RWPE1 (cell line): ENCODE results near the gene TSC22D1.

ENCODE experiments used
- CTCF ChIA-PET: fragments of 350-600 bp; sonication (Branson Sonifier 250); formaldehyde crosslinking; extraction: SDS; loops from one replicate; lab custom pipeline; 2021; lab: Yijun Ruan, JAX
- POLR2A ChIA-PET: fragments of 400-600 bp; formaldehyde crosslinking; extraction: SDS; loops from one replicate; lab custom pipeline; 2020; ENCODE audit warnings: antibody characterized with exemption; ENCODE audit not compliant: low non-redundant PET; lab: Yijun Ruan, JAX
- DNase-seq: peaks from one replicate; pipeline ENCODE4 v3.0.0; 2012; ENCODE audit warnings: low spot score
- H3K27ac ChIP-seq: fragments of 450-650 bp; 2 replicates; pipeline ENCODE4 v1.5.1; 2017
- TF ChIP-seq, protein P1 (sequence below): fragments of 450-650 bp; conservative IDR thresholded peaks from 2 replicates; pipeline ENCODE4 v1.5.1; 2017; ENCODE audit warnings: low read depth, mild to moderate bottlenecking

Gene TSC22D1

DNA sequence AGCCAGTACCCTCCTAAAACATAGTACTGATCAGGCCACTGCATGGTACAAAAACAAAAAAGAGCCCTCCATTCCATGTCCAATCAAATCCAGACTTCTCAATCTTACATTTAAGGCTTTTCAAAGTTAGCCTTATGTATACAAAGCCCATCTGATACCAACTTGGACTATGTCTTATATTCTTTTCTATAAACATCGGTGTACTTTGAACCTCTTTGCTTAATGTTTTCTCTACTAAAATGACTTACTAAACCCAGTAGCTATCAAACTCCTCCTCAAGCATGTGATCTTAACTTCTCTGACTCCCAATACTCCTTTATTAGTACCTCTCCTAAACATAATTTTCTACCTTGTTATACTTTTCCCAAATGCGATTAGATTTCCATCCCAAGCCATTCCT, 14.8 kb downstream of the TSC22D1 start:
- TF ChIP-seq, protein P1, sequence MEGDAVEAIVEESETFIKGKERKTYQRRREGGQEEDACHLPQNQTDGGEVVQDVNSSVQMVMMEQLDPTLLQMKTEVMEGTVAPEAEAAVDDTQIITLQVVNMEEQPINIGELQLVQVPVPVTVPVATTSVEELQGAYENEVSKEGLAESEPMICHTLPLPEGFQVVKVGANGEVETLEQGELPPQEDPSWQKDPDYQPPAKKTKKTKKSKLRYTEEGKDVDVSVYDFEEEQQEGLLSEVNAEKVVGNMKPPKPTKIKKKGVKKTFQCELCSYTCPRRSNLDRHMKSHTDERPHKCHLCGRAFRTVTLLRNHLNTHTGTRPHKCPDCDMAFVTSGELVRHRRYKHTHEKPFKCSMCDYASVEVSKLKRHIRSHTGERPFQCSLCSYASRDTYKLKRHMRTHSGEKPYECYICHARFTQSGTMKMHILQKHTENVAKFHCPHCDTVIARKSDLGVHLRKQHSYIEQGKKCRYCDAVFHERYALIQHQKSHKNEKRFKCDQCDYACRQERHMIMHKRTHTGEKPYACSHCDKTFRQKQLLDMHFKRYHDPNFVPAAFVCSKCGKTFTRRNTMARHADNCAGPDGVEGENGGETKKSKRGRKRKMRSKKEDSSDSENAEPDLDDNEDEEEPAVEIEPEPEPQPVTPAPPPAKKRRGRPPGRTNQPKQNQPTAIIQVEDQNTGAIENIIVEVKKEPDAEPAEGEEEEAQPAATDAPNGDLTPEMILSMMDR = no peak
- POLR2A ChIA-PET = no interaction called here
- H3K27ac ChIP-seq = no peak overlapping the region
- DNase-seq = no peak
- CTCF ChIA-PET = interaction anchor here (0.6 kb wide), 1 partner anchor 365 kb away, joined by 3 read pairs; no protein-coding TSS in a partner anchor

DNA sequence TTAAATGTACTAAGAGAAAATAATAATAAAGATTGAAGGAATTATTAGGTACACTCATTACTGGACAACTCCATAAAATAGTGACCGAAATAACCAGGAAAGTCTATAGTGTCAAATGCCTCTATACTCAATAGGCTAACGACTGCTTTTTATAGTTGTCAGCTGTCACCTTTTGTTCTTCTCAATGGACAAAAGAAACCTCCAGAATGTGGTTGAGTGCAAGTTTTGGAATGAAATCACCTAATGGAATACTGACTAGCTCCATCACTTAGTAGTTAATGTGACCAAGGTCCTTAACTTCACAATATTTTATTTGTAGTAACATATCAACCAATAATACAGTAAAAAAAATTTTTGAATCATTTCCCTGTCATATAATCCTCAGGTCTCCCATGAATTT, 18.1 kb downstream of the TSC22D1 start:
- TF ChIP-seq, protein P1 = no peak
- ChIA-PET CTCF (interaction anchor here (0.6 kb wide), 1 partner anchor 297 kb away, joined by 4 read pairs; no protein-coding TSS in a partner anchor), POLR2A (no interaction called here)
- no peak for DNase-seq
- no peak overlapping the region for H3K27ac ChIP-seq

DNA sequence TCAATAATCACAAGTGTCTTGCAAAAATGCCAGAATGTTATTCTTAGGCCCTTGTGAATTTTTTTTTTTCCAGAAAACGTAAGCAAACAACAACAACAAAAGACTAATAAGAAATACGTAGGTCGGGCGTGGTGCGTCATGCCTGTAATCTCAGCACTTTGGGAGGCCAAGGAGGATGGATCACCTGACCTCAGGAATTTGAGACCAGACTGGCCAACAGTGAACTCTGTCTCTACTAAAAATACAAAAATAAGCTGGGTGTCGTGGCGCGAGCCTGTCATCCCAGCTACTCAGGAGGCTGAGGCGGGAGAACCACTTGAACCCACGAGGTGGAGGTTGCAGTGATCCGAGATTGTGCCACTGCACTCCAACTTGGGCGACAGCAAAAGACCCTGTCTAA, 20.9 kb downstream of the TSC22D1 start:
- TF ChIP-seq, protein P1 = no peak
- POLR2A ChIA-PET = no interaction called here
- CTCF ChIA-PET = no interaction called here
- H3K27ac ChIP-seq = no peak overlapping the region
- no peak for DNase-seq

DNA sequence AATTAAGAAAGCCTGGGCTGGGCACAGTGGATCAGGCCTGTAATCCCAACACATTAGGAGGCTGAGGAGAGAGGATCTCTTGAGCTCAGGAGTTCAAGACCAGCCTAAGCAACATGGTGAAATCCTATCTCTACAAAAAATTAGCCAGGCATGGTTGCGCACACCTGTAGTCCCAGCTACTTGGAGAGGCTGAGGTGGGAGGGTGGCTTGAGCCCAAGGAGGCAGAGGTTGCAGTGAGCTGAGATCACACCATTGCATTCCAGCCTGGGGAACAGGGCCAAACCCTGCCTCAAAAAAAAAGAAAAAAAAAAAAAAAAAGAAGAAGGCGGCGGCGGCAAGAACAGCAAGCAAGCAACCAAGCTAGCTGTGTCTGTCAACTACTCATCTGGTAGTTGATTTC, 26.7 kb downstream of the TSC22D1 start:
- no peak for DNase-seq
- TF ChIP-seq, protein P1 = no peak
- ChIA-PET CTCF (no interaction called here), POLR2A (no interaction called here)
- H3K27ac ChIP-seq = no peak overlapping the region

DNA sequence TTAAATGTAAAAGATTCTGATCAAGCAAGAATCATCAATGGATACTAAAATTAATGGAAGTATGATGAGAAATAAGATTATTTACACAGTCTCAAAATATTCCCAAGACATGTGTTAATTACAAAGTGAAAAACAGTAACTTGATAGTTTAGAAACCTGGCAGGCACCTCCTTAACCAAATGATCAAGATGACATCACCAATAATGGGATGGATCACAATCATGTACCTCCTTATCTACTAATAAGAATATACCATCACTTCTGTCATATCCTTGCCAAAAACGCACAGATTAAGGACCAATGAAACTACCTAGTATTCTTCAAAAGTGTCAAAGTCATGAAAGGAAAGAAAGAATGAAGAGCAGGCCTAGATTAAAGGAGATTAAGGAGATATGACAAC, 30.0 kb downstream of the TSC22D1 start:
- TF ChIP-seq, protein P1 = no peak
- H3K27ac ChIP-seq = no peak overlapping the region
- no peak for DNase-seq
- CTCF ChIA-PET = no interaction called here
- POLR2A ChIA-PET = no interaction called here

DNA sequence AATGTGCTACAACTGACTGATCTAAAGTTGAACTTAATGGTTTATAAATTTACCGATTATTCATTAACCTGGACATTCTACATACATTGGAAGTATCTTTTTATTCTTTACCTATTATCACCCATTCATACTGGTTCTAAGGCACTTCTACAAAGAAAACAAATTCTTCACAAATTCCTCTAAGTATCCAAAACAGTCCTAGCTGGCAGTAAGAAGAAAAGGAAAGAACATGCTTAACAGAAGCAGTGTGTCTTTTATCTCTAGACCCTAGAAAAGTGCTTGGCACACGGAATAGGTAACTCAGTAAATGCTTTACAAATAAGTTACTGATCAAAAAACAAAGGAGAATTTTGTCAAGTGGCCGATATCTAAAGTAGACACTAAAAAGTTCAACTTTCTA, 32.8 kb downstream of the TSC22D1 start:
- no peak overlapping the region for H3K27ac ChIP-seq
- DNase-seq = no peak
- TF ChIP-seq, protein P1 = no peak
- POLR2A ChIA-PET = no interaction called here
- CTCF ChIA-PET = no interaction called here
